ENCODE data around the gene SLC9A7. TPM values are rescaled to one million over a fixed set of nuclear protein-coding genes. Genes with fewer than 3 reads are reported as not detected.
A peak's percentile ranks its signal among the peaks of the same experiment; 100 is the strongest.

The SLC9A7 gene
- total and polyA plus RNA-seq, 2 of the 13 experiments (the other 11 are each of a cell fraction or from before 2014, with no cell fraction given) = 5.8 to 7.2 TPM

DNA sequence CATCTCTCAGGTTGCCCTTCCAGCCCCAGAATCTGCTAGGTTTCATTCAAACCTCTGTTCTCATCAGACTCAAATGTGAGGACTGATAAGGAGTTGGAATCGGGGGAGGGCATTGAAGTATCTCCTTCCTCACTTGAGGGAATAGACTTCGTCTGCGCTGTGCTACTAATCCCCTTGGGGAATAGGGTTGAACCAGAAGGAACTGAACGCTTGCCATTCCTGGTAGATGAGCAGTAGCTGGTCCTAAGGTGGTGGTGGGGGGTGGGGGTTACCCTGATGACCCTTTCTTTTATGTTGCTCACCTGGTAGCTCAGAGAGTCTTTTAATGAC, 692 bp upstream of the SLC9A7 start:
- Histone ChIP-seq H3K4me1 (ENCODE audit: insufficient read depth, low read length) (peaks cover 23% of the 10 kb centered on the region), H3K4me2 (ENCODE audit: low read depth, low read length) (peak overlapping the region; percentile 85), H3K79me2 (ENCODE audit: insufficient read depth, low read length) (peaks cover 2% of the 10 kb centered on the region), H3K27me3 (ENCODE audit: control insufficient read depth in 1 of 2, insufficient read depth in 2 of 2, low read length in 2 of 2) (no peaks in the 10 kb centered on the region), H3K27ac (ENCODE audit: extremely low read length, insufficient read depth, low read length) (no peak overlapping the region), H2AFZ (ENCODE audit: low read length) (peak overlapping the region; percentile 15), H3K9ac (ENCODE audit: insufficient read depth, low read depth, low read length) (peak overlapping the region; percentile 39; the same call in 1 of the 2 replicates), H3K9me3 (ENCODE audit: low read length) (no peaks in the 10 kb centered on the region), H3K4me3 (replicated peaks in 1 of 3; ENCODE audit: insufficient read depth in 1 of 3, low read depth in 2 of 3, low read length in 3 of 3) (peak overlapping the region; percentile 59 to 80 (median 69); a peak in 5 of 6 replicates), H4K20me1 (ENCODE audit: insufficient read depth, low read length) (no peaks in the 10 kb centered on the region), H3K36me3 (replicated peaks in 1 of 2; ENCODE audit: control insufficient read depth in 1 of 2, insufficient read depth in 2 of 2, low read length in 2 of 2) (no peaks in the 10 kb centered on the region)
- ATAC-seq = no peak; the same call in 2 of the 3 replicates
- in situ Hi-C loops (cut with HindIII; ENCODE audit: extremely low pct_ligation_motif_present, low pct_unique_long_range_greater_than_20kb) (no loop called here), intact Hi-C loops (cut with micrococcal nuclease; ENCODE audit: unreplicated experiment) (loop anchor here (1.0 kb wide), 1 partner anchor 37 kb away; no protein-coding TSS in a partner anchor)
- no peak for FAIRE-seq
- DNase-seq (ENCODE audit: low spot score) = no peak
- ChIA-PET CTCF (ENCODE audit: low intra/inter-chr PET ratio, low total read pairs) (interaction anchor here (1.3 to 2.3 kb wide), 3 partner anchors 37 to 270 kb away, joined by 4 to 25 read pairs (median 5); no protein-coding TSS in a partner anchor), POLR2A (no interaction called here)
- 6% methylated on average over 3 of the region's 4 CpGs for WGBS (ENCODE audit: low lambda C conversion rate)
- TF ChIP-seq PITX1 (CRISPR knock-in tag; IDR thresholded peaks at IDR 0.05) (no peak), ZFP36 (IDR thresholded peaks at IDR 0.05; ENCODE audit: borderline replicate concordance, low read depth, low read length, partially characterized antibody) (no peak), HOXD1 (CRISPR knock-in tag; IDR thresholded peaks at IDR 0.05) (no peak), KLF11 (CRISPR knock-in tag; IDR thresholded peaks at IDR 0.05) (no peak), ZNF331 (CRISPR knock-in tag; IDR thresholded peaks at IDR 0.05) (no peak), TBL1XR1 (IDR thresholded peaks at IDR 0.05; ENCODE audit: borderline replicate concordance, low read length, partially characterized antibody) (no peak), KAT8 (CRISPR knock-in tag; IDR thresholded peaks at IDR 0.05) (no peak), ZNF644 (CRISPR knock-in tag; IDR thresholded peaks at IDR 0.05; ENCODE audit: low read depth) (no peak), HOXA9 (CRISPR knock-in tag; IDR thresholded peaks at IDR 0.05; ENCODE audit: borderline replicate concordance) (no peak), ZNF33B (CRISPR knock-in tag; IDR thresholded peaks at IDR 0.05) (no peak), SRY (CRISPR knock-in tag; IDR thresholded peaks at IDR 0.05) (no peak), ZNF550 (CRISPR knock-in tag; IDR thresholded peaks at IDR 0.05; ENCODE audit: borderline replicate concordance) (0 out of 2 replicates have a peak, but pooled peaks have one; percentile 2), CCAR2 (optimal IDR thresholded peaks at IDR 0.05; ENCODE audit: low read depth, low read length) (no peak), ZNF337 (CRISPR knock-in tag; IDR thresholded peaks at IDR 0.05; ENCODE audit: borderline replicate concordance, low read depth) (no peak), IKZF1 (IDR thresholded peaks at IDR 0.05) (no peak), ZNF674 (CRISPR knock-in tag; IDR thresholded peaks at IDR 0.05; ENCODE audit: low read depth) (no peak)
- TF ChIP-seq, protein P1, sequence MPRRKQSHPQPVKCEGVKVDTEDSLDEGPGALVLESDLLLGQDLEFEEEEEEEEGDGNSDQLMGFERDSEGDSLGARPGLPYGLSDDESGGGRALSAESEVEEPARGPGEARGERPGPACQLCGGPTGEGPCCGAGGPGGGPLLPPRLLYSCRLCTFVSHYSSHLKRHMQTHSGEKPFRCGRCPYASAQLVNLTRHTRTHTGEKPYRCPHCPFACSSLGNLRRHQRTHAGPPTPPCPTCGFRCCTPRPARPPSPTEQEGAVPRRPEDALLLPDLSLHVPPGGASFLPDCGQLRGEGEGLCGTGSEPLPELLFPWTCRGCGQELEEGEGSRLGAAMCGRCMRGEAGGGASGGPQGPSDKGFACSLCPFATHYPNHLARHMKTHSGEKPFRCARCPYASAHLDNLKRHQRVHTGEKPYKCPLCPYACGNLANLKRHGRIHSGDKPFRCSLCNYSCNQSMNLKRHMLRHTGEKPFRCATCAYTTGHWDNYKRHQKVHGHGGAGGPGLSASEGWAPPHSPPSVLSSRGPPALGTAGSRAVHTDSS (CRISPR knock-in tag; conservative IDR thresholded peaks at IDR 0.05) = no peak
- TF ChIP-seq, protein P2, sequence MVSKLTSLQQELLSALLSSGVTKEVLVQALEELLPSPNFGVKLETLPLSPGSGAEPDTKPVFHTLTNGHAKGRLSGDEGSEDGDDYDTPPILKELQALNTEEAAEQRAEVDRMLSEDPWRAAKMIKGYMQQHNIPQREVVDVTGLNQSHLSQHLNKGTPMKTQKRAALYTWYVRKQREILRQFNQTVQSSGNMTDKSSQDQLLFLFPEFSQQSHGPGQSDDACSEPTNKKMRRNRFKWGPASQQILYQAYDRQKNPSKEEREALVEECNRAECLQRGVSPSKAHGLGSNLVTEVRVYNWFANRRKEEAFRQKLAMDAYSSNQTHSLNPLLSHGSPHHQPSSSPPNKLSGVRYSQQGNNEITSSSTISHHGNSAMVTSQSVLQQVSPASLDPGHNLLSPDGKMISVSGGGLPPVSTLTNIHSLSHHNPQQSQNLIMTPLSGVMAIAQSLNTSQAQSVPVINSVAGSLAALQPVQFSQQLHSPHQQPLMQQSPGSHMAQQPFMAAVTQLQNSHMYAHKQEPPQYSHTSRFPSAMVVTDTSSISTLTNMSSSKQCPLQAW (CRISPR knock-in tag; IDR thresholded peaks at IDR 0.05) = 0 out of 2 replicates have a peak, but pooled peaks have one; percentile 8
- no TSS peak for BruUV-seq (replicated peaks)

All from HepG2 (cell line).